ENCODE data around the gene KIAA0232. TPM values are rescaled to one million over a fixed set of nuclear protein-coding genes. Genes with fewer than 3 reads are reported as not detected.
"Not testable (repeated sequence)": the region's sequence is repeated elsewhere in the genome, so short reads cannot be mapped to it uniquely, and the experiment has no call there.

Gene KIAA0232
- total and polyA plus RNA-seq, 8 donors = 4.0 to 12.4 (median 8.8) TPM

GRCh38 chr4:6909113-6909969 is 126.8 kb downstream of the KIAA0232 start, which contains the start of gene TBC1D14:
Gene TBC1D14, plus strand, starts transcription at chr4:6909826. Its CDS starts 13,564 bp downstream, at chr4:6923390.
- Histone ChIP-seq H3K9me3 (no peaks in the 10 kb centered on the region), H3K4me3 (peak within 1 kb of the TSS; percentile 69 to 85 (median 75)), H3K4me1 (peaks cover 4 to 16% (median 5%) of the 10 kb centered on the region in 3 donors), H3K27me3 (no peaks in the 10 kb centered on the region), H3K27ac (peak within 1 kb of the TSS; percentile 98 to 100 (median 99)), H3K36me3 (no peaks in the 10 kb centered on the region)
- TF ChIP-seq, protein P1, sequence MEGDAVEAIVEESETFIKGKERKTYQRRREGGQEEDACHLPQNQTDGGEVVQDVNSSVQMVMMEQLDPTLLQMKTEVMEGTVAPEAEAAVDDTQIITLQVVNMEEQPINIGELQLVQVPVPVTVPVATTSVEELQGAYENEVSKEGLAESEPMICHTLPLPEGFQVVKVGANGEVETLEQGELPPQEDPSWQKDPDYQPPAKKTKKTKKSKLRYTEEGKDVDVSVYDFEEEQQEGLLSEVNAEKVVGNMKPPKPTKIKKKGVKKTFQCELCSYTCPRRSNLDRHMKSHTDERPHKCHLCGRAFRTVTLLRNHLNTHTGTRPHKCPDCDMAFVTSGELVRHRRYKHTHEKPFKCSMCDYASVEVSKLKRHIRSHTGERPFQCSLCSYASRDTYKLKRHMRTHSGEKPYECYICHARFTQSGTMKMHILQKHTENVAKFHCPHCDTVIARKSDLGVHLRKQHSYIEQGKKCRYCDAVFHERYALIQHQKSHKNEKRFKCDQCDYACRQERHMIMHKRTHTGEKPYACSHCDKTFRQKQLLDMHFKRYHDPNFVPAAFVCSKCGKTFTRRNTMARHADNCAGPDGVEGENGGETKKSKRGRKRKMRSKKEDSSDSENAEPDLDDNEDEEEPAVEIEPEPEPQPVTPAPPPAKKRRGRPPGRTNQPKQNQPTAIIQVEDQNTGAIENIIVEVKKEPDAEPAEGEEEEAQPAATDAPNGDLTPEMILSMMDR (IDR thresholded peaks at IDR 0.05) = no peak
- 1% methylated on average over 49 to 108 of the region's 108 CpGs for WGBS, 2 donors
- DNase-seq (peak; percentile 86 to 97 (median 90)), ATAC-seq (peak; percentile 93 to 96 (median 94)), FAIRE-seq (no peak)
- intact Hi-C loops (cut with DNase I) = loop anchor here in 1 of 3 donors (10.0 kb wide), 1 partner anchor 165 kb away; no protein-coding TSS in a partner anchor

DNA sequence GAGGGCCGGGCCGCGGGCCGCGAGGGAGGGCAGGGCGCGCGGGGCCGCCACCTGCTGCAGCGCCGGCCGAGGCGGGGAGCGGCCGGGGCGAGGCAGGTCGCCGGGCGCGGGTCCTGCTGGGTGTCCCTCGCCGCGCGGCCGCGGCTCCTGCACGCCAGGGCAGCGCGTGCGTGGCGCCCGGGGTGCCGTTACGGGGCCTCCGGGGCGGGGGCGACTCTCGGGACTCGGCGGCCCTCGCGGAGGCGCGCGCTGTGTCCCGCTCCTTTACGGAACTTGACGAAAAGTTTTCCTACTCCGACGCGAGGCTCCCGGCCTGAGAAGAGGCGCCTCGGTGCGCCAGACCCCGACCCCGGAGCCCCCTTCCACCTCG is 127.4 kb downstream of the KIAA0232 start:
- FAIRE-seq (no peak), DNase-seq (peak in 1 of 6 donors; percentile 75), ATAC-seq (peak; percentile 3 to 54 (median 12))
- WGBS, 2 donors = 0 to 1% methylated on average over 38 to 58 of the region's 58 CpGs
- Histone ChIP-seq H3K4me3 (peak overlapping the region; percentile 69 to 85 (median 75)), H3K27me3 (no peaks in the 10 kb centered on the region), H3K9me3 (no peaks in the 10 kb centered on the region), H3K36me3 (no peaks in the 10 kb centered on the region), H3K4me1 (peaks cover 4 to 16% (median 5%) of the 10 kb centered on the region in 3 donors), H3K27ac (peak overlapping the region in 2 of 4 donors; percentile 99 to 100)
- TF ChIP-seq, protein P1 (IDR thresholded peaks at IDR 0.05) = no peak
- intact Hi-C loops (cut with DNase I) = loop anchor here in 1 of 3 donors (10.0 kb wide), 1 partner anchor 165 kb away; no protein-coding TSS in a partner anchor

DNA sequence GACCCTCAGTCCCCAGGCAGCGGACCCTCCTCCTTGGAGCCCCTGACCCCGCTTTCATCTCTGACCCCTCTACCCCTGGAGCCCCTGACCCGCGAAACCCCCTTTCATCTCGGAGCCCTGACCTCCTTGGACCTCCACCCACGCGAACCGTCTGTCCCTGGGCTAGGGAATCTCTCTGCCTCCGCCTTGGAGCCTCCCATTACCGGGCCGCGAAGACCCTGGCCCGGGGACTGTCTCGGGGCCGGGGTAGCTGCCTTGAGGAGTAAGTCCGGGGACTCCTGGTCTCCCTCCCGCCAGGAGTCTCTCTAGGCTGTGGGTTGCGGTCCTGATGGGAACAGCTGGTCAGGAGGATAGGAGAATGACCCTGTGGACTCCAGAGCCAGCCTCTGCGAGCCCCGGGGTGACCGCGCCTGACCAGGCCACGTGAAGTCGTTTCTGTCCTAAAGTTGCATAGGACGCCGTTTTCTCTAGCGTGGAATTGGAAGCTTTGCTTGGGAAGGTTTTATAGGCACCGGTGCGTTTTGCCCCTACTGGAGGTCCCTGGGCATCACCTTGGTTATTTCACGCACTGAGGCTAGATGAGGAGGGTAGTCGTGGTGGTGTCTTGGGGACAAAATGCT is 127.9 kb downstream of the KIAA0232 start:
- intact Hi-C loops (cut with DNase I) = no loop called here
- peak overlapping the region; percentile 69 to 85 (median 75) for H3K4me3 ChIP-seq
- DNase-seq (peak in 2 of 6 donors; percentile 38 to 80), ATAC-seq (no peak), FAIRE-seq (no peak)
- H3K36me3 ChIP-seq = no peaks in the 10 kb centered on the region
- WGBS, 2 donors = 5 to 8% methylated on average over 30 to 31 of the region's 31 CpGs
- no peak overlapping the region for H3K27ac ChIP-seq
- H3K27me3 ChIP-seq = no peaks in the 10 kb centered on the region
- no peaks in the 10 kb centered on the region for H3K9me3 ChIP-seq
- H3K4me1 ChIP-seq = peaks cover 4 to 16% (median 5%) of the 10 kb centered on the region in 3 donors
- TF ChIP-seq, protein P1 (IDR thresholded peaks at IDR 0.05) = no peak

DNA sequence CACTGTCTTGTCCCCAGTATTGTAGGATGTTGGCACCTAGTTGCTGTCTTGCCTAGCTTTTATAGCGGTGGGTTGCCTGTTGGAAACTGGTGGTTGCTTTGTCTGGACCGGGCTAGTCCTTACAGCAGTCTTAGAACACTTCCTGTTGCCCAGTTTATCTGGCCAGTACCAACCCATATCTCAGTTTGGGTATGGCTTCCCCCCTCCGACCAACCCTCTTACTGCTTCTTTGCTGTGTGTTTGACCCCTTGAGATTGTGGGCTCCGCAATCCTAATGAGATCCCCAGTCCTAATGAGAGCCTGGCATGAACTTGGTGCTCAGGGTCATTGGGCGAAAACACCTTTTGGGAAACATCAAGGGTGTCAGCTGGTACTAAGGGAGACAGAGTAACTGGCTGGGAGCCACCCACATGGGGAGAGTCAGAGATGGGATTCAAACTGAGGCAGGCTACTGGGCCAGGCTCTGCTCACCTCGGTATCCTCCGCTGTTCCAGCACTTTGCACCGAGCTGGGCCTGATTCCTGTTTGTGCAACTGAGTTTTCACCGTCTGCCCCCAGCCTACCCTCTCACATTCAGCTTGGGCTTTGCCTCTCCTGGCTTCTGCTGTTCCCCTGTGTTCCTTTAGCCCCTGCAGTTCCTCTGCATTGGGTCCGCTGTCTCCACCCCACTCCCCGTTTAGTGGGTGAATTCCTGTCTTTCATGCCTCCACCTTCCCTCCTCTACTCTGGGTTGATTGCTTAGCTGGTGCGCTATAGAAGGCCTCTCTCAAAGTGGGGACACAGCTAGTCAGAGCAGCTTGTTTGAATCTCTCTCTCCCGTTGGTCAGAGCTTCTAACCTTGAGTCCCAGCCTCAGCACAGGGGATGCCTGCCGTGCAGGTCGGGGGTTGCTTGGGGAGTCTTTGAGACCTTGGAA is 128.7 kb downstream of the KIAA0232 start:
- H3K27me3 ChIP-seq = no peaks in the 10 kb centered on the region
- 84 to 87% methylated on average over 15 of the region's 15 CpGs for WGBS, 2 donors
- H3K4me3 ChIP-seq = peak overlapping the region in 2 of 4 donors; percentile 80 to 85
- DNase-seq (peak in 1 of 6 donors; percentile 32), ATAC-seq (no peak), FAIRE-seq (no peak)
- intact Hi-C loops (cut with DNase I) = no loop called here
- no peaks in the 10 kb centered on the region for H3K36me3 ChIP-seq
- no peaks in the 10 kb centered on the region for H3K9me3 ChIP-seq
- no peak overlapping the region for H3K27ac ChIP-seq
- H3K4me1 ChIP-seq = peaks cover 4 to 16% (median 5%) of the 10 kb centered on the region in 3 donors
- TF ChIP-seq, protein P1 (IDR thresholded peaks at IDR 0.05) = no peak

- H3K9me3 ChIP-seq; H3K27me3 ChIP-seq; H3K4me3 ChIP-seq; FAIRE-seq; H3K36me3 ChIP-seq; H3K27ac ChIP-seq; ATAC-seq; intact Hi-C loops (cut with DNase I): not testable (repeated sequence)
- DNase-seq = peak in 1 of 6 donors; percentile 3
- 85 to 87% methylated on average over 10 of the region's 10 CpGs for WGBS, 2 donors
- peaks cover 4 to 19% (median 7%) of the 10 kb centered on the region in 3 donors for H3K4me1 ChIP-seq
Measured at GRCh38 chr4:6911917-6912316, 129.4 kb downstream of the KIAA0232 start.
